ENCODE data around the gene STMN3. TPM values are rescaled to one million over a fixed set of nuclear protein-coding genes. Genes with fewer than 3 reads are reported as not detected.

The STMN3 gene
- total RNA-seq, 2 donors from 2014 or later: 5.6 to 7.8 TPM

GRCh38 chr20:63694584-63695423, 41.6 kb upstream of the STMN3 start:
- Histone ChIP-seq H3K27me3 (no peaks in the 10 kb centered on the region), H3K4me1 (peaks cover 36% of the 10 kb centered on the region), H3K9me3 (no peaks in the 10 kb centered on the region), H3K4me3 (no peak overlapping the region), H3K36me3 (replicated peaks in 1 of 2; ENCODE audit: insufficient read depth in 1 of 2, low read depth in 2 of 2) (no peaks in the 10 kb centered on the region), H3K27ac (no peak overlapping the region)
- intact Hi-C loops (cut with DNase I): no loop called here
- TF ChIP-seq CTCF (IDR thresholded peaks at IDR 0.05): no peak
- no peak for TF ChIP-seq POLR2A (IDR thresholded peaks at IDR 0.05)
- WGBS, 2 donors: 95 to 96% methylated on average over 9 to 28 of the region's 37 CpGs
- peak in 1 of 4 donors; percentile 15 for DNase-seq
- no peak for ATAC-seq

GRCh38 chr20:63693733-63694583, 40.7 kb upstream of the STMN3 start:
- Histone ChIP-seq H3K9me3 (no peaks in the 10 kb centered on the region), H3K4me1 (peaks cover 28% of the 10 kb centered on the region), H3K36me3 (replicated peaks in 1 of 2; ENCODE audit: insufficient read depth in 1 of 2, low read depth in 2 of 2) (no peaks in the 10 kb centered on the region), H3K27ac (no peak overlapping the region), H3K4me3 (no peak overlapping the region), H3K27me3 (no peaks in the 10 kb centered on the region)
- ATAC-seq (no peak), DNase-seq (no peak)
- WGBS, 2 donors: 89 to 92% methylated on average over 6 to 21 of the region's 21 CpGs
- intact Hi-C loops (cut with DNase I): no loop called here
- no peak for TF ChIP-seq POLR2A (IDR thresholded peaks at IDR 0.05)
- TF ChIP-seq CTCF (IDR thresholded peaks at IDR 0.05): no peak

- DNase-seq: peak in 1 of 4 donors; percentile 11
- Histone ChIP-seq H3K9me3 (no peaks in the 10 kb centered on the region), H3K4me3 (no peak overlapping the region), H3K4me1 (peaks cover 23% of the 10 kb centered on the region), H3K36me3 (replicated peaks in 1 of 2; ENCODE audit: insufficient read depth in 1 of 2, low read depth in 2 of 2) (no peaks in the 10 kb centered on the region), H3K27me3 (no peaks in the 10 kb centered on the region), H3K27ac (no peak overlapping the region)
- WGBS, 2 donors: 57 to 91% methylated on average over 1 to 10 of the region's 10 CpGs
- TF ChIP-seq POLR2A (IDR thresholded peaks at IDR 0.05) (no peak), CTCF (IDR thresholded peaks at IDR 0.05) (no peak)
- intact Hi-C loops (cut with DNase I): no loop called here
- ATAC-seq: no peak
Measured at GRCh38 chr20:63693083-63693732, 40.0 kb upstream of the STMN3 start.

GRCh38 chr20:63692436-63693082, 39.3 kb upstream of the STMN3 start:
- ATAC-seq: no peak

More at GRCh38 chr20:63692436-63693082, 39.3 kb upstream of the STMN3 start:
- no peaks in the 10 kb centered on the region for H3K36me3 ChIP-seq (replicated peaks in 1 of 2; ENCODE audit: insufficient read depth in 1 of 2, low read depth in 2 of 2)
- H3K27ac ChIP-seq: peak overlapping the region in 1 of 4 donors; percentile 5
- H3K27me3 ChIP-seq: no peaks in the 10 kb centered on the region
- DNase-seq: no peak
- H3K4me1 ChIP-seq: peaks cover 20% of the 10 kb centered on the region
- intact Hi-C loops (cut with DNase I): no loop called here
- H3K4me3 ChIP-seq: no peak overlapping the region
- TF ChIP-seq POLR2A (IDR thresholded peaks at IDR 0.05): no peak
- TF ChIP-seq CTCF (IDR thresholded peaks at IDR 0.05): no peak
- WGBS, 2 donors: 72 to 77% methylated on average over 14 to 20 of the region's 20 CpGs
- no peaks in the 10 kb centered on the region for H3K9me3 ChIP-seq

All from body of pancreas (tissue), 4 donors.